C1 segment of cervical spinal cord (tissue), 14 donors: ENCODE measurements around the gene MKNK1.

Experiments
- DNase-seq, 14 donors: peaks; one replicate each; lab custom pipeline; 2025; lab: John Stamatoyannopoulos, UW

Gene MKNK1

DNA sequence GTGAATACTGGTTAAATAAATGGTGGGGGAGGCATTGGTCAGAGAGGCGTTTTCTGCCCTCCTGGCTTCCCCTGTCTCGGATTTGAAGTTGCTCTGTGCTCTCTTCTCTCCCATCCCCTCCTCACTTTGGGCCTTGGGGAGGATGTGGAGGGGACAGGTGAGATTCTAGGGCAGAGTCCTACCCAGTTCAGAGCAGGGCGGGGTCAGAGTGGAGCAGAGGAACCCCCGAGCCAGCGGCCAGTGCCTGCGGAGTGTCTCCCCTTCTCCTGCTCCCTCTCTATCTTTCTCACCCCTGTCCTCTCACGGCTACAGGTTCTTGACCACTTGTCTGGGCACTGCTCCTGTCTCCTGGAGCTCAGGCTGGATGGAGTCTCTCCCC lies 60.7 kb downstream of the MKNK1 start:
- no peak for DNase-seq

- no peak for DNase-seq
These were observed 64.1 kb downstream of the MKNK1 start for GRCh38 chr1:46539972-46540371.

DNA sequence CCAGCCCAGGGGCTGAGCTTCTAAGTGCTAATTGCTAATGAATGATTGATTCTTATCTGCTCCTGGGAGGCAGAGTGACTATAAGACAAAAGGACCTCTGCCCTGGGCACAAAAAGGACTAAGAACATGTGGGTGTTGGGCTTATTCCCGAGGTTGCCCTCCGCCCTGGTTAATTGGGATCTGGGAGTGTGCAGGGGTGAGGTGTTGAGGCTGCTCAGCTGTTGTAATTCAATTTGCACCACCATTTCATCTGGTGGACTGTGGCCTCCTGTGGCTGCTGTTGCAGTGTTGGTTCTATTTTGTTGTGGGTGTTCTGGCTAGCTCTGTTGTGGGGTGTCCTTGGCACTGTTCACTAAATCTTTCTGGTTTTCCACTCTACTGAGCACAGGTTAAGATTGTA lies 65.9 kb downstream of the MKNK1 start:
- no peak for DNase-seq

DNA sequence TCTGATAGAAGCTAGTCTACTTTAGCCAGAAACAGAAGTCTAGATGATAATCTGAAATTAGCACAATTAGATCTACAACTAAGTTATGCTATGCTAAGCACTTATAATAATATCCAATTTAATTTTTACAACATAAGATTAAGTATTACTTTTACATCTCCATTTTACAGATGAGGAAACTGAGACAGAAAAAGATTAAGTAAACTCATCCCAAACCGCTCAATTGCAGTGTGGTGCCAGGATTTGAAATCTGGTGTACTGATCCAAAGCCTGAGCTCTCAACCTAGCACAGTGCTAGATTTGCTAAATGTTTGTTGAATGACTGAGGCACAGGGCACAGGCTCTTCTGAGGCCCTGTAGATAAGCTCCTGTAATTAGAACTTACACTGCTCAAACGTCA lies 66.4 kb downstream of the MKNK1 start:
- DNase-seq: no peak

DNA sequence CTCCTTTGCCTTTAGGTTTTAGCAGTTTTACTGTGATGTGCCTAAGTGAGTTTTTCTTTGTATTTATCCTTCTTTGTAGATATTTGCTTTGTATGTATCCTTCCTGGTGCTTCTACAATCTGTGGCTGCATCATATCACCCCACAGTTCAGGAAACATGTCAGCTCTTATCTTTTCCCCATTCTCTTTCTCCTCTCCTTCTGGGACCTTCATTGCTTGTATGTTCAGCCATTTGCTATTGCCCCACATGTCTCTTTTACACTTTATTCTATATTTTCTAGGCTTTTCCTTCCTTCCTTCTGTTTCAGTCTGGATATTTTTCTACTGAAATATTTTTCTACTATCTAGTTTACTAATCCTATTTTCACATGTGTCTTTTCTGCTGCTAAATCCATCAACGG lies 67.5 kb downstream of the MKNK1 start:
- DNase-seq: no peak

DNA sequence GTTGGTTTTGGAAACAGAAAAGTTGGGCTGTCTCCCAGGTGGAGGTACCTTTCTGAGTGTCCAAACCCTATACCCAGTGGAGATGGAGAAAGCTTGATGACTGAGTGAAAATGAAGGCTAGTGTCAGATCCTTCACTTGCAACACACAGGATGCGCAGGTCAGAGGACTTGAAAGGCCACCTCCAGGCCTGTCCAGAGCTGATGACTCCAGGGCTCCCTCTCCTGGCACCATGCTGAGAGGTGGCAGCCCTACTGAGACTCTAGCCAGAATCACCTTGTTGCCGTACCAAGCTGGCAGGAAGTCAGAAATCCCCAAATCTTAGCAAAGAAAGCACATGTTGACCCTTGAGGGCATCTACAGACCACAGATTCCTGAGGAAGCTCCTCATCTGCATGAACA lies 69.0 kb downstream of the MKNK1 start:
- no peak for DNase-seq

GRCh38 chr1:46533179-46533864 lies 70.7 kb downstream of the MKNK1 start:
- DNase-seq: peak in 4 of 14 donors; percentile 39 to 56 (median 48)

DNA sequence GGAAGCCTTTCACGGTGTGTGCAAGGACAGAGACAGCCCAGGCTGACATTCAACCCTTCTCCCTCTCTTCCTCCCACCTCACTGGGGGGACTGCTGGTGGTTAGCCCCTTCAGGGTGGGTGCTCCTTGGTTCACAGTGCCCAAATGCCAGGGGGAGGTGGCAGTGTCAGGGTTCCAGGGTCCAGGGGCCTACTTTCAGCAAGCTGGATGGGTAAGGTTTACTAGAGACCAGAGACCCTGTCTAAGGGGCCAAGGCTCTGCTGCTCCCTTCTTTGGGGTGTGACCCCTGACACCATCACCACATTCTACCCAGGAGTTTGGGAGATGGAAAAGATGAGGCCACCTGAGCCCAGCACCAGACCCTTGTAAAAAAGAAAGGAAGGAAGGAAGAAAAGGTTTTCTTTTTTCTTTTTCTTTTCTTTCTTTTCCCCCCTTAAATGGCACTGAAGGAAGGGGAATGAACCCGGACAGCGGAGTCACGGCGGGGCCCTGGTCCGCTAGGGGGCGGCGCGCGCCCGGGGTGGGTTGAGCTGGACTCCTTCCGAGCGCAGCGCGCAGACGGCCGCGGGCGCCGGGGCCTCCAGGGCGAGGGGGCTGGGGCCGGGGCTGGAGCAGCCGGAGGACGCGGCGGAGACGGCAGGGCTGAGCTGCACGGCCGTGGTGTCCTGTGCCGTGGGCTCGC lies 71.4 kb downstream of the MKNK1 start:
- DNase-seq: peak in 10 of 14 donors; percentile 6 to 74 (median 32)

- DNase-seq: no peak
These were observed 72.0 kb downstream of the MKNK1 start for GRCh38 chr1:46532095-46532494.

- no peak for DNase-seq
These were observed 73.2 kb downstream of the MKNK1 start for GRCh38 chr1:46530791-46531409.

GRCh38 chr1:46530311-46530710 lies 73.8 kb downstream of the MKNK1 start:
- DNase-seq: no peak

DNA sequence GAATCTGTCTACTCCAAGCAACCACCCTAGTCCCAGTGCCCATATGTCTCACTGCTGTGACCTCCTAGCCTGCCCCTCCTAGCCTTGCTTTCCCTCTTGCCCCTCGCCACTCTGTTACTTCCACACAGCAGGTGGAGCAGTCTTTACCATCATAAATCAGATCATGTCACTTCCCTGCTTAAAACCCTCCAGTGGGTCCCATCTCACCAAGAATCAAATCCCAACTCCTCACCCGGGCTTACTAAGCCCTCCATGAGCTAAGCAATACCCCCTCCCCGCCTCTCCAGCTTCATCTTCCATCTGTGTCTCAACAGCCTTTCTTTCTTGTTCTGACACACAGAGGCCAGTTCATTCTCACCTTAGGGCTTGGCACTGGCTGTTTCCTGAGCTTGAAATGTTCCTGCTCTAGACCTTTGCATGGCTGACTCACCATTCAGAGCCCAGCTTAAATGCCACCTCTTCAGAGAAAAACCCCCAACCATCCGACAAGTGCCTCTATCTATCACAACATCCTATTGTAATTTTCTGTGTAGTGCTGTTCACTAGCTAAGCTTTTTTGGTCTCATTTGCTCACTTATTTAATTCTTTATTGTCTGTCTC lies 74.9 kb downstream of the MKNK1 start:
- DNase-seq: no peak

GRCh38 chr1:46528297-46528955 lies 75.6 kb downstream of the MKNK1 start:
- DNase-seq: no peak

- DNase-seq: peak in 13 of 14 donors; percentile 17 to 80 (median 46)
These were observed 76.4 kb downstream of the MKNK1 start for GRCh38 chr1:46527474-46528296.

- DNase-seq: no peak
These were observed 77.3 kb downstream of the MKNK1 start for GRCh38 chr1:46526691-46527291.

DNA sequence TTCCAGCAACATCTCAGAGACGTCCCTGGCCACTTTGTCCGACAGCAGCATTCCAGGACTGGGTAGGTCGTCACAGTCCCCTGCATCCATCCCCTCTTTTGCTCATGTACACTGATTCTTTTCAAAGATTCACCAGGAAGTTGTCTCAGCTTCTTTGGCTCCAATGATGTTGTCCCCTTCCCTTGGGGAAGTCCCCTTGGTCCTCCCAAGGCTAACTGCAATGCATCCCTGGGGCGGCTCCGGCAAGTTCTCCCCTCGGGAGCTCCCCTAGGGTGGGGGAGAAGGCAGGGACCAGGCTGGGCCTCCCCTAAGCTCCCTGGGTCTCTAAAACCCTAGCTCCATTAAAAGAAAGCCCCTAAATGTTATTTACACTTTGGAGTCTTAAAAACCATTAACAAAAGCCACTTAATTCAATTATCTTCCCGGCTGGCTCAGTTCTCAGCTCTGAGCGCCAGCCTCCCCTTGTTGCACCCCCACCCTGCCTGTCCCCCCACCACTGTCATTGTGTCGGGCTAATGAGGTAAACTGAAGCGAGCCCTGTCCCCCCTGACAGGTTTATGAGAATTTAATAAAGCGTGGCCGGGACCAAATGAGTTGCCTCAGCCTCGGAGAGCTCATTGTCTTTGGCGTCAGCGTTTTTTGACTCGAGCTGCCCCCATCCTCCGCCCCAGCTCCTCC lies 77.9 kb downstream of the MKNK1 start:
- no peak for DNase-seq

GRCh38 chr1:46525253-46525983 lies 78.7 kb downstream of the MKNK1 start:
- no peak for DNase-seq

GRCh38 chr1:46524843-46525242 lies 79.2 kb downstream of the MKNK1 start:
- no peak for DNase-seq
